ENCODE data around the gene DFFA. TPM values are rescaled to one million over a fixed set of nuclear protein-coding genes. Genes with fewer than 3 reads are reported as not detected.
A peak's percentile ranks its signal among the peaks of the same experiment; 100 is the strongest.

DFFA gene
- total and polyA plus RNA-seq, 2 of the 4 experiments (the other 2 are of a cell fraction): 28.1 to 62.6 TPM

GRCh38 chr1:10433790-10434189 is 38.5 kb downstream of the DFFA start:
- Histone ChIP-seq H2AK5ac (ENCODE audit: low read depth, low read length) (no peak overlapping the region), H2BK120ac (ENCODE audit: low read depth, low read length) (no peak overlapping the region), H3K36me3 (ENCODE audit: control insufficient read depth, insufficient read depth, low read length) (peaks cover 2% of the 10 kb centered on the region; the same call in 1 of the 2 replicates), H3K4me1 (ENCODE audit: control insufficient read depth, insufficient read depth, low read length) (peaks cover 4% of the 10 kb centered on the region), H4K5ac (ENCODE audit: low read depth, low read length) (no peak overlapping the region), H4K20me1 (ENCODE audit: insufficient read depth, low read length) (no peaks in the 10 kb centered on the region), H3K79me1 (ENCODE audit: low read depth in 1 of 2, low read length in 2 of 2) (peaks cover 7 to 29% of the 10 kb centered on the region in 2 experiments; a peak in 3 of 4 replicates), H3K4ac (ENCODE audit: low read depth, low read length) (no peak overlapping the region), H2AFZ (replicated peaks; ENCODE audit: low read length, poor library complexity) (no peak overlapping the region), H3K18ac (ENCODE audit: low read depth, low read length) (no peak overlapping the region), H2BK20ac (ENCODE audit: low read depth, low read length) (no peak overlapping the region), H3K14ac (replicated peaks; ENCODE audit: low read depth, low read length) (no peak overlapping the region), H3K27me3 (ENCODE audit: control insufficient read depth, insufficient read depth, low read length) (no peaks in the 10 kb centered on the region), H2BK15ac (ENCODE audit: low read depth, low read length) (no peak overlapping the region), H3K9me1 (ENCODE audit: insufficient read depth, low read length) (peaks cover 4% of the 10 kb centered on the region), H3K4me2 (ENCODE audit: low read depth, low read length) (no peak overlapping the region), H3K4me3 (ENCODE audit: insufficient read depth, low read depth, low read length) (no peak overlapping the region), H3K23ac (ENCODE audit: low read depth, low read length) (no peak overlapping the region), H3K56ac (ENCODE audit: extremely low read depth, insufficient read depth, low read length) (no peak overlapping the region), H4K8ac (ENCODE audit: low read depth in 2 of 2, low read length in 2 of 2) (no peak overlapping the region), H3K9ac (ENCODE audit: low read depth, low read length) (no peak overlapping the region), H2AK9ac (replicated peaks; ENCODE audit: low read depth, low read length, poor library complexity) (peak overlapping the region; percentile 63), H3K27ac (ENCODE audit: insufficient read depth, low read length) (no peak overlapping the region), H2BK5ac (ENCODE audit: low read depth, low read length, poor library complexity, severe bottlenecking) (no peak overlapping the region), H3K9me3 (ENCODE audit: control insufficient read depth, insufficient read depth, low read length) (no peaks in the 10 kb centered on the region), H4K91ac (ENCODE audit: insufficient read depth, low read depth, low read length) (no peak overlapping the region)
- ChIA-PET CTCF (no interaction called here), POLR2A (ENCODE audit: unreplicated experiment) (no interaction called here)
- DNase-seq (no peak), ATAC-seq (ENCODE audit: low read depth) (no peak)
- dilution Hi-C loops (cut with HindIII; ENCODE audit: low sequenced_read_pairs, unreplicated experiment) (no loop called here), in situ Hi-C loops (cut with MboI; ENCODE audit: low sequenced_read_pairs) (no loop called here), intact Hi-C loops (cut with micrococcal nuclease) (no loop called here)
- WGBS, 2 experiments (ENCODE audit: extremely low coverage in 2 of 2, insufficient read length in 1 of 2): 95% methylated on average over 4 of the region's 11 CpGs; no CpG with 5 or more reads in 1 of the 2 experiments
- BruUV-seq (replicated peaks): no TSS peak
- no peak for TF ChIP-seq NFE2L2 (IDR thresholded peaks at IDR 0.05; ENCODE audit: low read depth, low read length)
- TF ChIP-seq MXI1 (IDR thresholded peaks at IDR 0.05; ENCODE audit: borderline replicate concordance, low read depth, low read length): no peak
- TF ChIP-seq RCOR1 (IDR thresholded peaks at IDR 0.05; ENCODE audit: insufficient replicate concordance, low read length): no peak
- no peak for TF ChIP-seq FOS (IDR thresholded peaks at IDR 0.05; ENCODE audit: low read depth, low read length)
- TF ChIP-seq CHD1 (IDR thresholded peaks at IDR 0.05; ENCODE audit: low read depth, low read length): no peak
- no peak for TF ChIP-seq POLR2A (IDR thresholded peaks at IDR 0.05; ENCODE audit: low read depth, low read length)
